HFFc6 (cell line): Measurements from ENCODE around the gene TSPAN32. TPM values are rescaled to one million over a fixed set of nuclear protein-coding genes. Genes with fewer than 3 reads are reported as not detected.

Experiments
- DNase-seq: peaks from one replicate; pipeline ENCODE4 v3.0.0-alpha.2; 2018
- H3K27ac Mint-ChIP-seq: 2 replicates; pipeline ENCODE4 v1.8.0; 2020; ENCODE audit warnings: mild to moderate bottlenecking, mixed read lengths
- H3K27me3 Mint-ChIP-seq: 2 replicates; pipeline ENCODE4 v1.8.0; 2021; ENCODE audit warnings: mild to moderate bottlenecking, moderate library complexity, mixed read lengths; ENCODE audit not compliant: insufficient read depth
- H3K36me3 Mint-ChIP-seq: 2 replicates; pipeline ENCODE4 v1.8.0; 2021; ENCODE audit warnings: low read depth, mixed read lengths
- H3K4me1 Mint-ChIP-seq: 2 replicates; pipeline ENCODE4 v1.8.0; 2020; ENCODE audit warnings: low read depth, mixed read lengths
- H3K4me3 Mint-ChIP-seq: 2 replicates; pipeline ENCODE4 v1.8.0; 2020; ENCODE audit warnings: mild to moderate bottlenecking, moderate library complexity, mixed read lengths
- H3K9me3 Mint-ChIP-seq: 2 replicates; pipeline ENCODE4 v1.8.0; 2020; ENCODE audit warnings: mild to moderate bottlenecking, mixed read lengths
- CTCF ChIP-seq: fragments of 200-600 bp; sonication (generic); IDR thresholded peaks from 2 replicates; pipeline ENCODE4 v1.5.0; 2021; ENCODE audit warnings: antibody characterized with exemption, mild to moderate bottlenecking
- total RNA-seq, 6 experiments: library from RNA; stranded (reverse); fragmentation: NEBNext Ultra II Directional; extraction: Animal tissue kit (Norgen Biotek cat#: 25700); gene quantifications; 2 replicates in 1 of 6; 3 replicates in 5 of 6; pipeline ENCODE4 v1.2.3, GENCODE V29; 2021

Gene TSPAN32
- total RNA-seq, 6 experiments from 2014 or later, result not detected

GRCh38 chr11:2347308-2347830, 45.6 kb downstream of the TSPAN32 start:
- no peak overlapping the region for H3K27ac Mint-ChIP-seq
- H3K36me3 Mint-ChIP-seq, result peaks cover 16% of the 10 kb centered on the region
- no peak for DNase-seq
- no peak for TF ChIP-seq CTCF
- H3K4me1 Mint-ChIP-seq, result no peaks in the 10 kb centered on the region
- H3K9me3 Mint-ChIP-seq, result peaks cover 37% of the 10 kb centered on the region
- H3K27me3 Mint-ChIP-seq, result peaks cover 16% of the 10 kb centered on the region
- no peak overlapping the region for H3K4me3 Mint-ChIP-seq

- H3K4me3 Mint-ChIP-seq, result no peak overlapping the region
- peak; percentile 61 for DNase-seq
- no peak for TF ChIP-seq CTCF
These were observed 47.2 kb downstream of the TSPAN32 start for GRCh38 chr11:2348986-2349385.

GRCh38 chr11:2351701-2352100, 49.9 kb downstream of the TSPAN32 start:
- H3K4me3 Mint-ChIP-seq, result no peak overlapping the region
- no peak overlapping the region for H3K27ac Mint-ChIP-seq
- no peak for TF ChIP-seq CTCF
- H3K9me3 Mint-ChIP-seq, result peaks cover 33% of the 10 kb centered on the region
- peaks cover 17% of the 10 kb centered on the region for H3K4me1 Mint-ChIP-seq
- no peak for DNase-seq
- no peaks in the 10 kb centered on the region; the same call in none of the 2 replicates for H3K27me3 Mint-ChIP-seq
- H3K36me3 Mint-ChIP-seq, result peaks cover 7% of the 10 kb centered on the region

More at GRCh38 chr11:2348986-2349385, 47.2 kb downstream of the TSPAN32 start:
- H3K27me3 Mint-ChIP-seq, result peaks cover 6% of the 10 kb centered on the region
- peaks cover 33% of the 10 kb centered on the region for H3K9me3 Mint-ChIP-seq
- H3K27ac Mint-ChIP-seq, result no peak overlapping the region
- H3K36me3 Mint-ChIP-seq, result peaks cover 11% of the 10 kb centered on the region
- no peaks in the 10 kb centered on the region for H3K4me1 Mint-ChIP-seq

- no peak for TF ChIP-seq CTCF
- Mint-ChIP-seq H3K27ac (no peak overlapping the region), H3K4me3 (no peak overlapping the region), H3K9me3 (peaks cover 33% of the 10 kb centered on the region), H3K36me3 (peaks cover 7% of the 10 kb centered on the region), H3K27me3 (no peaks in the 10 kb centered on the region; the same call in none of the 2 replicates), H3K4me1 (peaks cover 17% of the 10 kb centered on the region)
- DNase-seq, result no peak
These were observed 50.6 kb downstream of the TSPAN32 start for GRCh38 chr11:2352420-2352819.

- DNase-seq, result peak; percentile 67
- H3K36me3 Mint-ChIP-seq, result no peaks in the 10 kb centered on the region; the same call in 1 of the 2 replicates
- no peak for TF ChIP-seq CTCF
- H3K4me1 Mint-ChIP-seq, result peaks cover 17% of the 10 kb centered on the region
- peaks cover 11% of the 10 kb centered on the region for H3K9me3 Mint-ChIP-seq
- H3K27me3 Mint-ChIP-seq, result no peaks in the 10 kb centered on the region; the same call in 1 of the 2 replicates
- peak overlapping the region; percentile 25; the same call in 1 of the 2 replicates for H3K4me3 Mint-ChIP-seq
- H3K27ac Mint-ChIP-seq, result peak overlapping the region; percentile 83
These were observed 53.3 kb downstream of the TSPAN32 start for GRCh38 chr11:2355000-2355644.
